Stimulated activated CD4-positive, alpha-beta T cell treated with anti-CD3 and anti-CD28 coated beads, Interleukin-12 subunit alpha, Interleukin-12 subunit beta, amount 100 ng/mL, for 4 hours (primary cell): Measurements from ENCODE around the gene IL34.

Source experiments
- DNase-seq: peaks from one replicate; pipeline ENCODE4 v3.0.0-alpha.2; 2020

IL34 gene

DNA sequence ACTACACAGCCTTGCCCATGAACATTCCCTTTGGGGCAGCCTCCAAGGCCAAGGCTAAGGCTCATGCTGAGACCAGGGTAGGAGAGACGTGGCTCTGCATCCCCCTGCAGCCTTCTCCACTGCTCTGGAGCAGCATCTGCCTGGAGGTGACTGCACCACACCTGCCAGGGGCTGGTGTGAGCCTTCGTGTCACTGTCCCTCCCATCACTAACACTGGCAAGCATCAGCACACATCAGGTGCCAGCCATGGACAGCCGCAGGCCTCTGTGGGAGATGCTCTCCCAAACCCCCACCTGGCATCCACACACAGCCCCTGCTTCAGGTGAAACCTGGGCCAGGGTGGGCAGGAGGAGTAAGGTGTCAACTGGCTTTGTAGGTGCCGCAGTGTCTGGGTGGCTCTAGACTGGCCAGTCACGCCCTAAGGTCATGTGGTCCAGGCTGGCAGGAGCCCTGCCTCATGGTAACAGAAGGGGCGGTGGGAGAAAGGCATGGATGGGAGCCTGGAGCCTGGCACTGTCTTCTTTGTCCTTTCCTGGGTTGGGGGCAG is 57.5 kb downstream of the IL34 start:
- DNase-seq, result no peak

DNA sequence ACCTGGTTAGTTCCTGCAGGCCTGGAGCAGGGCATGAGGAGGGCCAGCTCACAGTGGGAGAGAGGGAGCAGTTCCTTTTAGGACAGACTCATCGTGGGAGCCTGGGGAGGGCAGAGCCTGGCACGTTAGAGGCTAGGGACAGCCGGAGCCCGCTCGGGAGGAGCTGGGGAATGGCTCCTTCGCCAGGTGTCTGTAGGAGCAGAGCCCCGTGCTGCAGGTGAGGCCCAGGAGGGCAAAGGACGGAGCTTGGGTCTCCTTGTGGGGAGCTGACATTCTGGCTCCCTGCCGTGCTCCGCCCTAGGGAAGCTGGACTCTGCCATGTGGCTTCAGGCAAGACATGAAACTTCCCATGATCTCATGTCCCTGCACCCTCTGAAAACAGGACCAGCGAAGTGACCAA is 58.2 kb downstream of the IL34 start:
- DNase-seq, result no peak

DNA sequence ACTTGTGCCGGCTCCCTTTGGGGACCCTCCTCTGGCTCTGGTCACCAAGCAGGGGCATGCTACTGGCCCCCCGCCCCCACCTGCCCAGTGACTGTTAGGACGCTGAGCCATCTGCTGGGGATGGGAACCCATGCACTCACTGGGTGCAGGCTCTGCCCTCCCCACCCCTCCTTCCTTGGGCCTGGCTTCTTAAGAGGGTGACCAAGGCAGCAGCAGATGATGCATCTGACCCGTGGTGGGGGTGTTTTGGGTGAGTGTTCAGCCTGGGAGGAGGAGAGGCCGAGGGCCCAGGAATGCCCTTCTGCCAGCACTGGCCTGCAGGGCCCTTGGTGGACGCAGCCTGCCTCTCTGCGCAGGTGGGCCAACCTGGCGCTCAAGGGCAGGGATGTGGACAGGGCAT is 58.7 kb downstream of the IL34 start:
- no peak for DNase-seq

DNA sequence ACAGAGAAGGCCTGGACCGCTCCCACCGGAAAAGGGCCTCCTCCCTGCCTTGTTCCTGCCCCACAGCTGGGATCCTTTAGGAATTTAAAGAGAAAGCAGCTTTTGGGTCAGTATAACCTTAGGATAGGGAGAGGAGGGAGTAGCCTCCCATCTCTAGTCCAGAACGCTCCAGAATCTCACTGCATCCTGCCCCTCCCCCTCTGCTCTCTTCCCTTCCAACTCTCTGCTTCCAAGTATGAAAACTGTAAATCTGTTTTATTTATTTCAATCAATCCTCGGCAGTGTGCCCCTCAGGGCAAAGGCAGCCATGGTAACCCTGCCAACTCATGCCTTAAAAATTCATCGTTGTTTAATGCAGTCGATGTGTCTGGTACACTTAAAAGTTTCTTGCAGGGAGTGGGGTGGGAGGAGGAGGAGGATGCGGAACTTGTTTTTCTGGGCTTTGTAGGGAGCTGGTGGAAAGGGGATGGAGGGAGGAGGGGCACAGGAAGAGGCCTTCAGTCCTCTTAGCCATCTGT is 60.6 kb downstream of the IL34 start:
- DNase-seq, result no peak

DNA sequence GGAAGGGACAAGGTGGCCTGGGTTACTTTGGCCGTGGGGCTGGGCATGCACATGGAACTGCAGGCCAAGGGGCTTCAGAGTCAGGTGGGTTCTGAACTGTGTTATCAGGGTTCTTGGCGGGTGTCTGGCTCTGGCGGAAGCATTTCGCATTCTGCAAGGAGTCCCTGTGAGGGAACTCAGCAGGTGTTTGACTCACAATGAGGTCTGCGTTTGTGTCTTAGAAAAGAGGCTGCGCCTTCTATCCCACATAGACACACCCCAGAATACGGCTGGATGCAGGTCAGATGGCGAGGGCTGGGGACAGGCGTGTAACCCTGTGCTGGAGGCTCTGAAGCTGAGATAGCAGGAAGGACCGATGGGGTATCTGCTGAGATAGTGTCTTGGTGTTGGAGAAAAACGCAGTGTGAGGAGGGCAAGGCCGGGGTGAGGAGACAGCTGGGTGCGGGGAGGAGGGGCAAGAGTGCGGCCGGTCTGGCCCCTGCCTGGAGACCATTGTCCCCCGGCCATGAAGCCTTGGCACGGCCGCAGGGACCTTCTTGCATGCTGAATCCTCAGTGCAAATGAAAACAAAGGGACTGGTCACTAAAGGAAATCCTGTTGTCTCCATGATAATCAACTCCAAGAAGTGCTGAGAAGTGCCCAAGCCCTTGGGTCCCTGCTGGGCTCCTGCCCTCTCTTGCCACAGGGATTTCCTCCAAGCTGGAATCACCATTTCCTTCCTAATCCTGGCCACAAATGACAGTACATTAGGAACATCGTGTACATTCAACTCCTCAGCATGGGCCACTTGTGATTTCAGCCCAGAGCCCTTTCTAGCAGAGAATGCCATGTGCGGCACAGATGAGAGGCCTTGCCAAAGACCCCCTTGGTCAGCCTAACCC is 62.2 kb downstream of the IL34 start:
- DNase-seq, result no peak

DNA sequence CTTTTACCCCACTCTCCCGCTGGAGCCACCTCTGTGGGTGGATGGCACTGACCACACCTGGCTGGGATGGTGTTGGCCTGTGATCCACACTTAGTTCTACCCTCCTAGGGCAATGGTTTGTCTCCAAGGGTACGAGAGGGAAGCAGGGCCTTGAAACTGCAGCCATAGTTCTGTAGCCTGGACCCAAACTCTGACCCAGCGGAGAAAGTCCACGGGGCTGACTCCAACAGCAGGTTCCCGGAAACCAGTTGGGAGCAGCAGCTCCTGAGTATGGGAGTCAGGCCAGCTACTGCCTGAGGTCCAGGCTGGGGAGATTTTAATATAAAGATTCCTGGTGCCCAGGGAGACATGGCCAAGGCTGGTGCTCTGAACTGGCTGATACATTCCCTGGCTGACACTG is 63.1 kb downstream of the IL34 start:
- DNase-seq, result no peak

DNA sequence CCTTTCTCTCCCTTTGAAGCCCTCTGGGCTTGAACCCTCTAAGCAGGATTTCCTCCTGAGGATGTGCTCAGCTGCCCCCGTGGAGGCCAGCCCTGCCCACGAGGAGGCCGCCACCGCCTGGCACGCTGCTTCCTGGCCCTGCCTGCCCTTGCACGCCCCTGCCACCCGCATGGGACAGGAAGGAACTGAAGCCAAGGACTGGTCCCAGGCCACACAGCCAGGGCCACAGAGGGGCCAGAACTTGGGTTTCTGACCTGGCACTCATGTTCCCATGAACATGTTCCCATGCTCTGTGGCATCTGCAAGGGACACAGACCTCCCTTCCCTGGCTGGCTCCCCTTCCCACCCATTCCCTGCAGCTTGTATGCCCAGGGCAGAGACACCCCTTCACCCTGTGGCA is 63.6 kb downstream of the IL34 start:
- DNase-seq, result no peak
